CD4-positive, alpha-beta T cell treated with Interleukin-12 subunit alpha and Interleukin-12 subunit beta, for 1 hour (primary cell): Measurements from ENCODE around the gene DLGAP1.

Experiments
- DNase-seq: peaks from one replicate; pipeline ENCODE4 v3.0.0-alpha.2; 2020

Gene DLGAP1

DNA sequence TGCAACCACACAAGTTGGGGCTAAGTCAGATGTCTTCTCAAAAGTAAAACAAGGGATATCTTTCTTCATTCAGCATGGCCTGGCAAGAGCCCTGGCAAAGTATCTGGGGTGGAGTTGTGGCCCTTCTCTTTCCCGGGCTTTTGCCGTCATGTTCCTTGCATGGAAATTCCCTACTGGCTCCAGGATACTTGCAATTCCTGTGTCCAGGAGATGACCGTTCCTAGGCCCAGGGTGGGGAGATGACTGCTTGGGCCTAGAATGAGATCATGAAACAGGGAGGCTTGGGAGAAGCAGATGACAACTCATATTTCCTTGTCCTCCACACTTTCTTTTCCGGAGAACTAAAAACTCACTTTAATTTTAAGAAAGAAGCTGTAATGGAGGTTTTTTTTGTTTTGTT lies 944.2 kb downstream of the DLGAP1 start:
- no peak for DNase-seq

DNA sequence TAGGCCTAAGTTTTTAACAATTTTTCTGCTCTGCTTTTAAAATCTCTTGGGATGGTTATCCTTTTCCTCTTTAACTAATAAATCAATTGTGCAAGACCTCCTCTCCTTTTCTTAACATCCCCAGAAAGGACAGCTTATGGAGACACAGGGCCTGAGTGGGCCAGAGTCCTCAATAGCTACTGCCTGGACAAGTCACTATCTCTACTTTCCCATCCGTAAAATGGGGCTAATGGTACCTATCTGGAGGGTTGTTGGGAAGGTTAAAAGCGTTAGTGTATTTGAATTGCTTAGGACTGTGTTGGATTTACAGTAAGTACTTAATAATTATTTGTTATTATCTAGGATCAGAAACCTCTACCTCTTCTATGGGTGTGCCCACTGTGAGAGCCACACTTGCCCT lies 945.1 kb downstream of the DLGAP1 start:
- DNase-seq, result no peak

DNA sequence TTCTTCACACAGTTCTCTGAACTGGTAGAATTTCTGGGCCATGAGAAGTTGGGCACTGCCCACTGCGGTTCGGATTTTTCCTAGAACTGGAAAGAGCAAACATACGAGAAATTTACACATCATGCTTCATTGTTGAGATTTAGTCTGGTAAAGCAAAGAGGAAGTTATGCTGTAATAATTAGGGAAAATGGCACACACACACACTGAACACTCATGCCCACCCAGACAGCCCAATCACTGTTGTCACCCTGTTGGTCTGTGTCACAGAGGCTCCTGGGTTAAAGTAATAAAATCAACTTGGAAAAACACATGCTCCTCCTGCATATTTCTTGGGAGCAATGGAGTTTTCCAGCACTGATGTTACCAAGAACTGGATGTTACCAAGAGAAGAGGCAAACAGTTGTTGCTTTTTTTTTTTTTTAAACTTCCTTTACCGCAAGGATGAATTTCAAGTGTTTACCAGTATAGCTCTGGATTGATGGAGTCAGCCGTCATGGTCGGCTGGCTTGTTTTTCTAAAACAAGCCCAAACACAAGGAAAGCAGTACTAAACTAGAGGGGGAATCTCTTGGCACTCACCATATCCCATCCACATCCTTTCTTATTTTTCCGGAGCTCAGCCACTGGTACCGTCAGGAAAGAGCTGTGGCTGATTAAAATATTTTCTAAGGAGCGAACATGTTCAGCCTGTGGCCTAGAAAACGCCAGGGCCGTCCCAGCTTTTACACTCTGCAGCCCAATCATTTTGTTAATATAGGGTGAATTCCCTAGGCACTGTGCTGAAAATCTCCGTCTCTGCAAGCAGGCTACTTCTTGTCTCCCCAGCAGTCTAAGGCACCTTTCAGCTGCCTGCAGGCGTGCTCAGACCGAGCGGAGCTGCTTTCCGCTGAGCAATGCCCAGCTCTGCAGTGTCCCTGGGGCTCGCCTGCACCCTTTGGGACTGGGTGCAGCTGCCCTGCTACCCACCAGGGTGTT lies 946.2 kb downstream of the DLGAP1 start:
- DNase-seq, result no peak

DNA sequence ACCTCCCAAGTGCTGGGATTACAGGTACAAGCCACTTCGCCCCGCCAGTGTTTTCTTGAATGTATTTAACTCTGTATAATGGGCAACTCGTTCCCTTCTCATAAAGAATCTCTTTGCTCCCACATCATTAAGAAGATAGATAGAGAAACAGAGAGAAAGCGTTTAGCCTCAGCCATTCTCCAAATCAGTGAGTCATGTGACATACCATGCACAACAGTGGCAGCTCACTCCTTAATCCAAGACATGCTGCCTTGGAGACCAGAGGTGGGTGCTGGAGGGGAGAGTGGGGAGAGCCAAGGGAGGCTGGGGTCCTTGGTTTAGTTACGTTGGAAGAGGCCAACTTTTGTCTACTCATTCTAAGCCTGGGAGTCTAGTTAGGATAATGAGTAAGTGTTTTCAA lies 950.5 kb downstream of the DLGAP1 start:
- DNase-seq, result no peak

DNA sequence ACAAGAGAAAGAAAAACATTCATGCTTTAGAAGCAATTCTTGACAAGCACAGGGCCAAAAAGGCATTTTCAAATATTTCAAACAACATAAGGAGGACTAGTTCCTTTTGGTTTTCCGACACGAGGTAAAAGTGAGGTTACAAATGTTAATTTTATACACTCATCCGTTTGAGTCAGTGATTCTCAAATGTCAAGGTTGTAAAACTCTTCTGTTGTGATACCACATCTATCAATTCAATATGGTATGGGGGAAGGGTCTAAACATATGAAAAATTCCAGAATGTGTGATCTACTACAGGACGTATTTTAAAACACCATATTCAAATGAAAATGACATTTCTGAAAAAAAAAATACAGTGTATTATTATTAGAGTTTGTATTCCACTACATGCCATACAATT lies 952.5 kb downstream of the DLGAP1 start:
- no peak for DNase-seq

DNA sequence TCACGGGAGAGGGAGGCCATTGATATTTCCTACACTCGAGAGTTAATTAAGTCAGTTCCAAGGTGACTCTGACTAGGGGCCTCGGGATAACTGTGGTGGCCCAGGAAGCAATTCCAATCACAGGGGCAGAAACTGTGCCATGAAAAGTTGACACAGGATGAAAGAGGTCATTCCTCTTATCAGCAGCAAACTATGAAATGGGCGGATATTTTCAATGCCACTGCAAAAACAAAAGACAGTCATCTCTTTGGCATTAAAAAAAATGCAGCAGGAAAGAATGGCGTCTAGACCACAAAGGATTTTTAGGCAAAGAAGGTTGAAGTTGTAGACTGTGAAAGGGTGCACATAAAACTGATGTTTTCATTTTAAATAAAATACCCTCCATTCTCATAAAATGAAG lies 955.1 kb downstream of the DLGAP1 start:
- DNase-seq, result no peak

DNA sequence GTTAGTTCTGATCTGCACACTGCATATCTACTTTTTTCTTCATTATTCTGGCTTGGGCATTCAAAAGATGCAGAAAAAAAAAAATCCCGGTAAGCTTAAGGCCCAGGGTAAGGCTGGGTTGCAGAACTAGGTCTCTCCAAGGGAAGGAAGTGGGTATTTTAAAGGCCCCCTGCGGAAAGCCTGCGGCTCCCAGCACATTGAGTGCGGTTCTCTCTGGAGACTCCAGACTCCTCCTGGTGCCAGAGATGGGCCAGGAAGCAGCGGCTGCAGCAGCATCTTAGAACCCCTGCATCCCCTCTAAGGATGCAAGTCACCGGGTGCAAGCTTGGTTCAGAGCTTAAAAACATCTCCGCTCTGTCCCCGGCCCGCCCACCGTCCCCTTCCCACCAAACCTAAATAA lies 955.6 kb downstream of the DLGAP1 start:
- no peak for DNase-seq

DNA sequence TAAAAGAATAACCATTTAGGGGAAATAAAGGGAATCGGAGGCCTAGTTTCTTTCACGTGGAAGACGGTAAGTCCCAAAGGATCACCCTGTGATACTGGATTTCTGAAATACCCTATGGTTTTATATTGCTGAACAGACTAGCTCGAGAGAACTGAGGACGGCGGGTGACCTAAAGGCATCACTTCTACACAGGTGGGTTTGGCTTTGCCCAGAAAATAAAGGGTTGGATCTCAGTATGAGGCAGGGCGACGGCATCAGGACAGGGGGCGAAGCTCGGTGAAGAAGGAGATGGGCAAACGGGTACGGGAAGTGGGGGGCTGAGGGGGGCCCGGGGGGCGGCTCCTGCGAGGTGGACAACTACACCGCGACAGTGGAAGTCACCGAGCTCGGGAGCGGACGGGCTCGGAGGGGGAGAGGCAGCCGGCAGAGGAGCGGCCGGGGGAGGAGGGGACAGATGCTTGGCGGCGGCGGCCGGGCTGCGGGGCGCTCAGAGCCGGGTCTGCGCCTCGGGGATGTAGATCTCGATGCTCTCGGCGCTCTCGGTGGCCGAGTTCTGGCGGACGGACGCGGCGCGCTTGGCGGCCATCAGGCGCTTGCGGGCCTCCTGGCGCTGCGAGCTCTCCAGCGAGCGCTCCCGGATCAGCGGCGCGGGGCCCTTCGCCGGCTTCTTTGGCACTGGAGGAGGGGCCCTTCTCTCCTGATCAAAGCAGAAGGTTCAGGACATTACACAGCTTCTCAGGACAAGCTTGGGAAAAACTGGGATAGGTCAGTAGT lies 956.2 kb downstream of the DLGAP1 start:
- no peak for DNase-seq

DNA sequence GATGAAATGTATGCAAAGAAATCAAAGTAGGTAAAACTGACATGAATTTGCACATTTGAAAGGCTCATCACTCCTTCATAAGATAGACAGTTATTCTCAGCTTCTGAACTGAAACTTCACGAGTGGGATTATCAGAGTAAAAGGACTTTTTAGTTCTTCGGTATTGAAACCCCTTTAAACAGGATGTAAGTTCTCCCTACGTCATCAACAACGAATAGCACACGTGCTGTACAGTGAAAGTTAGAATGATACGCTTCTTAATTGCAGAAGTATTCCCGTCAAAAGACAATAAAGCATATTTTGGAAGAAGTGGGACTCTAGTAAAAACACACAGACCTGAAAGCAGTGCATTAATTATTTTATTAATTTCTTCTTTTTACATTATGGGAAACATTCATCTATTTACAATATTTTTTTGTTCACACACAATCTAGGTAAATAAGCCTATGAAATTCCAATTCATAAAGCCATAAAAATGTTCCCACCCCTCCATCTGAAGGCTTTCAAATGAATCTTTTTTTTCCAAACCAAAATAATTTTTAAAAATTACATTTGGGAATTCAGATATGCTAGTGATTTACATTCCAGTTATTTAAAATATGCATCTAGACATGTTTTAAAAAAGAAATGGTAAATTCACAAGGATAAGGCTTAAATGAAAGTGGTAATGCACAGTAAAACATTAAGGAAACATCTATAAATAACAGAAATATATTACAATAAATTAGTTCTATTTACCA lies 959.2 kb downstream of the DLGAP1 start:
- DNase-seq, result no peak

DNA sequence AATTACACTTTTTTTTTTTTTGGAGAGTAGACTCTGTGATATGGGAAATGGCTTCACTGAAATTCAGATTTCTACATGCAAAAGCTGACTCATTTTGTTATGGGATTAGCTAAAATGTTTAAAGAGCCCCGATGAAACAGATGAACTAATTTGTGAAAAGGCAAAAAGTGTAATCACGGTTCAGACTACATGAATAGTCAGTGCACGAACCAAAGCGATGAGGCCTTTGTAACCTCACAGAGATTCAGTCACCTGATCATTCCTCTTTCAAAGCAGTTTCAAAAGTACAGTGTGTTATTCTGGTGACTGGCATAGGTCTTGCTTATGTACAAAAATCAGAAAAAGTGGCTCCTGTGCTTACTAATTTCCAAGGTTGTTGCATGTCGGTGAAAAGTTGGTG lies 960.5 kb downstream of the DLGAP1 start:
- no peak for DNase-seq

DNA sequence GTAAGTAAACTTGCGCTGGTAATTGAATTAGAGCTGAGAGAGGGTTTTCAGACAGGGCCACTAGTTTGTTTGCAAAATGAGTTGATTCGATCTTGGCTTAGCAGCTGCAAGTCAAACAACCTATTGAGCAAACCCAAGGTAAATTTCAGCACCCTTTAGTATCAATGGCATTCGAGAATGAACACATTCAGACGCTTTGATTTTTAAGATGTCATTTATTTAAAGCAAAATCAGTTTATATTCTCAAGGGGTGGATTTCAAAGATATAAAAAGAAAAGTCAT lies 960.9 kb downstream of the DLGAP1 start:
- DNase-seq, result no peak

DNA sequence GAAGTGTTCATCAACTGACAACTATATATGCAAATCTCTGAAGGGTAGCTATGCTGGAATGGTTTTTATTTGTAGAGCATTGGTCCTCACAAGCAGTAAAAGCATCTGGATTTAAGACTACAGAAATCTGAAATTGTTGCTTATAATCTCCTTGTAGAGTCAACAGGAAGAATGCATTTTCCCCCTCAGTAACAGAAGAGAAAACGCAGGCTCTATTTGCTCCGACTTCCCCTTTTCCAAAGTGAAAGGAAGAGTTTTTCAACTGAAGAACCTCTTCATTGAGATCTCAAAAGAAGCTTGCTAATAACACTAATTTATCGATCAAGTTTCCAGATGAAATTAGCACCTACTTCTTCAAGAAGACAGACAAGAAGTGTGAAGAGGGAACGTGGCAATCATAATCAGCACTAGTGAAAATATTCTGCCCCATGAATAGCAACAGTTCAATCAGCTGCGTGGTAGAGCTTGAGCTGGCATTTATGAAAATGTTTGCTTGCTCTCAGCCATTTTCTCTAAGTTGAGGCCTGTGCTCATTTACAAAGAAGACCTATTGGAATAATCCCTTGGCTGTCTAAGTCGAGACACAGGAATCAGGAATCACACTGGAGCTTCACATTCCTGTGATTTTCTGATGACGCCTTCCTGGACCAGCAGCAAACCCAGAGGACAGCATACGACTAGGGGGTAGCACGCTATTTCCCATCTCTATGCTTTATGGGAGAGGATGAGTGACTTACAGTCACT lies 961.4 kb downstream of the DLGAP1 start:
- no peak for DNase-seq

DNA sequence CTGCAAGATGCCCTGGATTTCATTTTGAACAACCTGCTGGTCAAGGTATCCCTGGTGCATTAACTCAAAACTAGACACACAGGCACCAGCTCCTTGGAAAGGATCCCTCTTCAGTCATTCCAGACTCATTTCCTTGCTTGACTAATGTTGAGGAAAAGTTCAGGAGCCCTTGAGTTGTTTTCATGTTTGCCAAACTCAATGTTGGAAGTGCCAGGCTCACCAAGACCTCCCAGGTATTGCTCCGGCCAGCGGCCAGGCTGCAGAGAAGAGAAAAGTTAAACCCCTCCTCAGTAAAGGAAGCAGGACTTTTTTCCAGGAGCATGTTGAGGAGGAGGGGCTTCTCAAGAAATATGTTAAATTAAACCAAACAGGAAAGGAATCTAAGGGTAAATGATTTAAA lies 962.4 kb downstream of the DLGAP1 start:
- no peak for DNase-seq

DNA sequence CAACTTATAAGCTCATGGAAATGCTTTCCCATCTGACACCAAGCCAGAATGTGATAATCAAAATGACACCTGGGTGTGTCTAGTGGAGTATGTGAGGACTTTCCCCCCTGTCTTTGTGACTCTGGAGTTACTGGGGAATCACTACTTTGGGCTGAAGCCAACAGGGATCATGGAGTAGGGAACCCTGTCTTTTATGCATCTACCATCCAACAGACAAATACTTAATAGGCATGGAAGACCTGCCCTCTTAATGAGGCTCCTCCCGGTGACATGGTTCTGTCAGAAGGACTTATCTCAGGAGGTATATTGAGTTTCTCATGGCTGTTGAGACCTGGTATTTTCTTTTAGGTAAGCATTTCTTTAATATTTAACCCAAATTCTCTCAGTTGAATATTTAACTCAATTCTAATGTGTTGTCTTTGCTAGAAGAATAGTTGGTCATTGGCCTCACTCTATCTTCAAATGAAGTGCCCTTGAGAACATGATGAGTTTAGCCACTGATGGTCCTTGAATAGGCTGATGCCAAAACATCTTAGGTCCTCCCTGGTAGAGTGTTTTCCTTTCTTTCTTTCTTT lies 963.0 kb downstream of the DLGAP1 start:
- no peak for DNase-seq

DNA sequence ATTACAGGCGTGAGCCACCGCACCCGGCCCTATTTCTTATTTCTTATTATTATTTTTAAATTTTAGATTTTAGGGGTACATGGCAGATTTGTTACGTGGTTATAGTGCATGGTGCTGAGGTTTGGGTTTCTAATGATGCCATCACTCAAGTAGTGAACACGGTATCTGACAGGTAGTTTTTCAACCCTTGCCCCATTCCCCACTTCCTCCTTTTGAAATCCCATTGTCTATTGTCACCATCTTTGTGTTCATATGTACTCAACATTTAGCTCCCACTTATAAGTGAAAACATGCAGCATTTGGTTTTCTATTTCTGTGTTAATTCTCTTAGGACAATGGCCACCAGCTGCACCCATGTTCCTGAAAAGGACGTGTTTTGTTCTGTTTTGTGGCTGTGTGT lies 965.6 kb downstream of the DLGAP1 start:
- no peak for DNase-seq

DNA sequence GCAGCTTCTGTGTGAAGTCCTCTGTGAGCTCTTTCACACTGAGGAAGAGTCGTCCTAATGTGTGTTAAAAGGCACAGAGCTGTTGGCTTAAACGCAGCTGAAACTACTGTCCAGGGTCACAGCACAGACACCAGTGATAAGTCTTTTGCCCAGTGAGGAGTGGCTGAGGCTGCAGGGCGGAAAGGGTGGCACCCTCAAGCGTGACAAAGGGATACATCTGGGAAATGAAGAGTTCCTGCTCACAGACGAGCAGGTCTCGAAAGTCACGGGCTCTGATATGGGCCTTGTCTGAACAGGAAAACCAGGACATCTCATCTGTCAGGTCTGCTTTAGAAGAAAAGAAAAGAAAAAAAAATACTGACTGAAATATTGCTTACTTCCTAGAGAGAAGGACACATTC lies 968.6 kb downstream of the DLGAP1 start:
- DNase-seq, result no peak

DNA sequence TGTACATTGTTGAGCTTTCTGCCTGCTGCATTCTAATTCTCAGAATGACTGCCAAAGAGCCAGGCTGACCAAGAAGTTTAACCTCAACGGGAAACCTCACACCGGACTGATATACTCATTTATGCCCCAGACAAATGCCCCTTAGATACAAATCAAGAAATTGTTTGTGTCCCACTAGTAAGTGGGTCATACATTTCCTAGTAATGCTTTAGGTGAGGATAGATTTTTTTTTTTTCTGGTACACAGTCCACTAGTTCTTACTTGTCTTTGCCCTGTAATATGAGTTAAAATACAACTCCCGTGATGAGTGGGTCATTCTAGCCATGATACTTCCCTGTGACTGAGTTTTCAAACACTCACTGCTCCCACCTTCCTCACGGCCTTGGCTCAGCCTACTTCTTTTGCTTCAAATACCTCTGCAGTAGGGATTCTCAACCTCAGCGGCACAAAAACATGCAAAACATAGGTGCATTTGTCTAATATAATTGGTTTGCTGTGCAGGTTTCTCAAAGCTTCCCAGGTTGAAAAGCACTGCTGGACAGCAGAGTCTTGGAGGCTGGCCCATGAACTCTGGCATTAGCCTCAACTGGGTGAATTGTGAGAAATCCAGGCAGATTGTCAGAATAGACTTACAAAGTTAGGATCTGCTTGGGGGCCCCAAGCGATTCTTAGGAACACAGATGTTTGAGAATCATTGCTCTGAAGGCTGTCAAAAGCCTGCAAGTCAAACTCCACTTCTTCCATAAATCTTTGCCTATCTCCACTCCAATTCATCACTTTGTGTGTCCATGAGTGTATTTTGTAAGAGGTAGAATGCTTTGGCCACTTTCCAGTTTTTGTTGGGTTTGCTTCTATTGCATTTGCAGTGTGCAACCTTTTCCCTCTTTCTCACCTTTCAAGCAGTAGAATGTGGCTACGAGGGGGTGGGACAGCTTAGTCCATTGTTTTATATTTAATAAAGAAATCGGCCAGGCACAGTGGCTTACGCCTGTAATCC lies 969.7 kb downstream of the DLGAP1 start:
- DNase-seq, result no peak

DNA sequence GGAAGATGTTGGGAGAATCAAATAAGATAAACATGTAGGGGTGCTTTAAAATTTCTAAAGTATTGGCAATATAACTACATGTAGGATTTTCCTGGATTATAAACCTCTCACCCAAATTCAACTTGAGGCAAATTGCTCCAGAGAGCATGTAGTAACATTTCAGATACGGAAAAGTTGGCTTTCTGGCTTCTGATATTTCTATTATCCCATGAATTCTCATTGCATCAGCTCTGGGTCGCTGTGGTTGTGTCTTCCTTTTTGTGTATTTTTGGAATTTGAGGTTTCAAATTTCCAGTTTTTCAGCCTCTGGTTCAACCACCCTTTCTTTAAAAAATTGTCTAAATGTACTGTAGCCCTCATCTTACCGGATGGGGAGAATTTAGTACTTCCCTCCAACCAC lies 972.8 kb downstream of the DLGAP1 start:
- DNase-seq, result no peak

DNA sequence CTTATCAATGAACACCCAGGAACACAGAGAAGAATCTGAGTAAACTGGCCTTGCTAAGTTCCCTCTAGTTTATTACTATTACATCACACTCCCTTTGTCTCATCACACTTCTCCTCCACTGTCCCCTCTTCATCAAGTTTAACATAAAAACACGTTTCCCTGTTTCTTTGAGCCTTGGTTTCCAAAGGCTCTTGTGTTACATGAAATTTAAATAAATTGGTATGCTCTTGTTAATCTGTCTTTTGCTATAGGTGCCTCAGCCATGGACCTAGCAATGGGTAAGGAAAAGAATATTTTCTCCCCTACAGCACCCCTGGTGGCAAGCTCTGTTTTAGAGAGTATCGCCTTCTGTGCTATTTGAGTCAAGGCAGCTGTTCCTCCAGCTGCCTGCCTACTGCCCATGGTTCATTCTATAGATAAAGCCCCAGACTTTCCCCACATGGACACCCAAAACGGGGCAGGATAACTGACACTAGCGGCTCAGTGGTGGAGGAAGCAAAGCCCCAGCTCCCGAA lies 973.4 kb downstream of the DLGAP1 start:
- DNase-seq, result peak; percentile 44

DNA sequence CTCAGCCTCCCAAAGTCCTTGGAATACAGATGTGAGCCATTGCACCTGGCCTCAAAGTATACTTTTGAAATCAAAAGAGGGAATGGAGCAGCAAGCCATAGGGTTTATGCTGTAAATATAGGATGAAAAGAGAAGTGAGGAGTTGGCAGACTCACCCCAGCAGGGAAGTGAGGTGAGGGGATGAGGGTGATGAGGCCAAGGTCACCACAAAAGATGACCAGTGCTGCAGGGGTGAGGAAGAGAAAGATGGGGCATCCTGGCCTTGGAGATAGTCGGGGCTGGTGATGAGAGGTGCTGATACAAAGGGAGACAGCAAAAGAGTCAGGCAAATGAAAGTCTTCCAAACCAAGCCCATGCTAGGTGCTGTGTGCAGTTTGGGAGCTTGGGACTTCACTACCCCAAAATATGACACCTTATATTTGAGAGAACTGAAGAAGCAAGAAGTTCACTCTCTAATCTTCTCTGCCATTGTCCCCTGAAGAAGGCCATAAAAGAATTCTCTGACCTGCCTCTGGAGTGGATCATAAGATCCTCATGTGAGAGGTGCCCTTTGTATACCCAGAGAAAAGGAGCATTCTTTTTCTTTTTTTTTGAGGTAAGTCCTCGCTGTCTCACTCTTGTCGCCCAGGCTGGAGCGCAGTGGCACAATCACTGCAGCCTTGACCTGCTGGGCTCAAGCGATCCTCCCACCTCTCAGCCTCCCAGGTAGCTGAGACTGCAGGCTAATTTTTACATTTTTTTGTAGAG lies 974.1 kb downstream of the DLGAP1 start:
- no peak for DNase-seq
